HG02571 (cell line): ENCODE measurements around the gene EIF4H.
"Not testable (repeated sequence)": the region's sequence is repeated elsewhere in the genome, so short reads cannot be mapped to it uniquely, and the experiment has no call there.

ENCODE experiments used
- ATAC-seq: cut with Tn5 transposase; IDR thresholded peaks from one replicate; pipeline ENCODE4 v1.9.1; 2021; ENCODE audit warnings: mild to moderate bottlenecking, moderate library complexity; ENCODE audit not compliant: unreplicated experiment

EIF4H gene

DNA sequence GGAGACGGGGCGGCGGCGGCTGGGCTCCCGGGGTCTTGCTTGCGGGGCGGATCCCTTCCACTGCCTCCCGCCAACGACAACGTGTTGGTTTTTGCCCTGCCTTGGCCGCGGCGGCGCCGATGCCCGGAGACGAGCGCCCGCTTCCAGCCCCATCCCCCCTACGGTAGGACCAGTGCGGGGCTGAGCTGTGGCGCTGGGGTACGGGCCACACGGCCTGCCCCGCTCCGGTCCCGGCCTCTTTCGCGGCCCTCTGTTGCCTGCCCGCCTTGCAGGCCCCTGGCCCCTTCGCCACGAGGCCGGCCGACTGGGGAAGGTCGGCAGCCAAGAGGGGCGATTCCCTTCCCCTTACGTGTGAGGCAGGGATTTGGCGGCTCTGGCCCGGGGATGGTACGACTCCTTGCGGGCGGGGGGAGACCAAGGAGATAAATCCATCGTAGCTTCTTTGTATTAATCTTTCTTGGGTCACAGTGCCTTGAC lies 488 bp downstream of the EIF4H start:
- peak; percentile 28 for ATAC-seq

- no peak for ATAC-seq
These were observed 1.2 kb downstream of the EIF4H start for GRCh38 chr7:74175340-74175739.

DNA sequence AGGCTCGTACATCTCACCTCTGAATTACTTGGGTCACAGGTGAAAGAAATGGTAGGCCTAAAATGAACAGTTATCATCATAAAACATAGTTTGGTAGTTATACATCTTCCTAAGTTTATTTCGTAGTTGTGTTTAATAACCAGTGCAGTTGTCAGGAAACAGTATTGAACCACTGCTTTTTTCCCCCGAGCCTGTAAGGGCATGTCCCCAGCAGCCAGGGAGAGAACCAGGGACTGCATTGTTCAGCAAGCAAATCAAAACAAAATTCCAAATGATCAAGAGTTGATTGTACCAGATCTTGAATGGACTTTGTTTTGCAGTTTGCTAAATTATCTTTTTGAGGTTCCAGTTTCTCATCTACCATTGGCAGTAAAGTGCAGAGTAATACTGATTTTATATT lies 2.4 kb downstream of the EIF4H start:
- ATAC-seq = no peak

GRCh38 chr7:74178632-74179031 lies 4.5 kb downstream of the EIF4H start:
- no peak for ATAC-seq

GRCh38 chr7:74179935-74180604 lies 5.9 kb downstream of the EIF4H start:
- no peak for ATAC-seq

DNA sequence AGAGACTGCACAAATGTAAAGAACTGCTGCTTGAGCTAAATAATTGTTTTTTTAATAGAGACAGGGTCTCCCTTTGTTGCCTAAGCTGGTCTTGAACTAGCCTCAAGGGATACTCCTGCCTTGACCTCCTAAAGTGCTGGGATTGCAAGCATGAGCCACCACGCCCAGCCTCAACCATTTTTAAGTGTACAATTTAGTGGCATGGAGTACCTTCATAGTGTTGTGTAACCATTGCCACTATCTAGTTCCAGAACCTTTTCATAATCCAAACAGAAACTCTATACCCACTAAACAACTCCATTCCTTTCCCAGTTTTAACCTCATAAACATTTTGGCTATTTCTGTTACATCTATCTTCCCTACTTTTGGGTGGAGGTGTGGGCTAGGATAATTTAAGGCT lies 6.7 kb downstream of the EIF4H start:
- ATAC-seq = no peak

DNA sequence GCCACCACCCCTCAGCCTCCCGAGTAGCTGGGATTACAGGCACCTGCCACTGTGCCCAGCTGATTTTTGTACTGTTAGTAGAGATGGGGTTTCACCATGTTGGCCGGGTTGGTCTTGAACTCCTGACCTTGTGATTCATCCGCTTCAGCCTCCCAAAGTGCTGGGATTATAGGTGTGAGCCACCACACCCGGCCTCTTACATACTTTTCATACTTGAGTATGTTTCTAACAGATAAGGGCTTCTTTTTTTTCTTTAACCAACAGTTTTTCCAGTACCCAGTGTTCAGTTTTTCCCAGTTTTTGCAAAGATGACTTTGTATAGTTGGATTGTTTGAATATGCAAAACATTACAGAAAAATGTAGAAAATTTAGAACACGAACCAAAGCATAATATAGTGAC lies 7.7 kb downstream of the EIF4H start:
- ATAC-seq = no peak

DNA sequence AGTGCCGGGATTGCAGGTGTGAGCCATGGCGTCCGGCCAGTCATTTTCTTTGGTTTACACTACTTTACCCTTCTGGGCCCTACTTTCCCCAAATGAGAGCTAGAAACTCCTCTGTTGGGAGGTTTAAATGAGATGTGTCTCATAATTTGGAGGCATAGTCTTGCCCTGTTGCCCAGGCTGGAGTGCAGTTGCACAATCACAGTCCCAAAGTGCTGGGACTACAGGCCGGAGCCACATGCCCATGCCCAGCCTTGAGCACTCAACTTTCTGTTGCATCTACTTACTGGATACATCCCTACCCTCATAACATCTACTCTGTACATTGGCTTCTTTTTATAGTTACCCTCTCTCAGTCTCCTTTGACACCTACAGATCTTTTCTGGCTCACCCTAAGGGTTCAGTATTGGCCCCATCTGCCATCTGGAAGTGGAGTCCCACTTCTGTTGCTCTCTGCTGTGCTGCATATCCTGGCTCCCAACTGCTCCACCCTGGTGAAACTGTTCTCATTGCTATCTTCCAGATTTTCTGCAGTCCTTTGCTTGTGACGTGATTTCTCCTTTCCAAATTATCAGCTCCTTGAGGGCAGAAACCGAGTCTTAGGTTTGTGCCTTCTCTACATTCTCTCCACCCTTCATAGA lies 8.4 kb downstream of the EIF4H start:
- ATAC-seq = no peak

GRCh38 chr7:74183142-74183541 lies 9.0 kb downstream of the EIF4H start:
- no peak for ATAC-seq

DNA sequence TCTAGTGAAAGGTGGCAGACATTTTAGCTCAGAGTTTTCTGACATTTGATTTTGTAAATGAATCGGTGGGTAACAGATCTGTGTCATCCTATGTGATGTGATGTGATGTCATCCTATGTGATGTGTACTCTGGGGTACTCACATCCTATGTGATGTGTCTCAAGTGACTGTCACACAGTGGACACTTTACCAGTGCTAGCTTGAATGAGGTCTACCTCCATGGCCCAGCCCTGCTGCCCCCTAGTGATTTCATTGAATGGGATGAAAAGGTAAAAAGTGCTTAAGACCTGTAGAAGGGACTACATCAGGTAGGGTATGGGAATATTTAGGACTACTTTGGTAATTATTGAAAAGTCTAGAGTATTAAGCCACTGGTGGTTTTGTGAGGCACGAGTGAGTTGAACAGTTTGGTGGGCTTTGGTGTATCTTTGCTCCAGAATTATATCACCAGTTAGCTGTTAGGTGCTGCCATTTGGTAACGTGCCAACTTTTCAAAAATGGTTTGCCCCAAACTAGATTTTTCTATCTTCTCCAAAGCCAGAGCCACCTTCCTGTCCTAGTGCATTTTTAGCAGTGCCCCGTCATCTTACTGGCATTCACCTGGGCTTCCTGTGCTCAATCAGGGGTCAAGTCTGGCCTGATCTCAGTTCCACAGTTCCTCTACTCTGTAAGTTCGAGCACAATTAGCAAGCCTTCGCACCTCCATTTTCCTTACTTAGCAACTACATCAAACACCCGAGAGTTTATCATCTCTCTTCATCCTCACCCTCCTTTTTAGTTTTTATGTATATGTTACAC lies 9.7 kb downstream of the EIF4H start:
- no peak for ATAC-seq

DNA sequence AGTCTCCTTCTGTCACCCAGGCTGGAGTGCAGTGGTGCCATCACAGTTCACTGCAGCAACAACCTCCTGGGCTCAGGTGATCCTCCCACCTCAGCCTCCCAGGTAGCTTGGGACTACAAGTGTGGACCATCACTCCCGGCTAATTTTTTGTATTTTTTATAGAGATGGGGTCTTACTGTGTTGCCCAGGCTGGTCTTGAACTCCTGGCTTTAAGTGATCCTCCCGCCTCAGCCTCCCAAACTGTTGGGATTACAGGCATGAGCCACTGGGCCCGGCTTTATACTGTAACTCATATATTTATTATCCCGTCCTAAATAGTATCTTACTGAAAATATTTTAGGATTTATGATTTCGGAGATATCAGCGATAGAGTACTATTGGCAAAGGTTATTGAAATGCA lies 10.9 kb downstream of the EIF4H start:
- no peak for ATAC-seq

DNA sequence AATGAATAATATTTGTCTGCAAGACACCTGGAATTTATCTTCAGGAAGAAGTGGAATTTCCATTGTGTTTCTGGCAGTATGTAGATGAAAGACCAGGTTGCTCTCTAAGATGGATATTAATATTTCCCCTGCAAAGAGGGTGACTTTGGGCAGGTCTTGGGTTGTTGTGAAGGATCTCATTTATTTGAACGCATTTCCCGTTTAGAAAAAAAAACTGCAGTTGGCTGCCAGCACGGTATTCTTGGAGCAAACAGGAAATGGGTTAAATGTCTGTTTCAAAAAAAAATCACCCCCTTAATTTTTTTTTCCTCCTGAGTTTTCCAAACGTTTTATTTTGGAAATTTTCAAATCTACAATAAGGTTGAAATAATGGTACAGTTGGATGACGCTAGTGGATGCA lies 11.5 kb downstream of the EIF4H start:
- ATAC-seq = no peak

DNA sequence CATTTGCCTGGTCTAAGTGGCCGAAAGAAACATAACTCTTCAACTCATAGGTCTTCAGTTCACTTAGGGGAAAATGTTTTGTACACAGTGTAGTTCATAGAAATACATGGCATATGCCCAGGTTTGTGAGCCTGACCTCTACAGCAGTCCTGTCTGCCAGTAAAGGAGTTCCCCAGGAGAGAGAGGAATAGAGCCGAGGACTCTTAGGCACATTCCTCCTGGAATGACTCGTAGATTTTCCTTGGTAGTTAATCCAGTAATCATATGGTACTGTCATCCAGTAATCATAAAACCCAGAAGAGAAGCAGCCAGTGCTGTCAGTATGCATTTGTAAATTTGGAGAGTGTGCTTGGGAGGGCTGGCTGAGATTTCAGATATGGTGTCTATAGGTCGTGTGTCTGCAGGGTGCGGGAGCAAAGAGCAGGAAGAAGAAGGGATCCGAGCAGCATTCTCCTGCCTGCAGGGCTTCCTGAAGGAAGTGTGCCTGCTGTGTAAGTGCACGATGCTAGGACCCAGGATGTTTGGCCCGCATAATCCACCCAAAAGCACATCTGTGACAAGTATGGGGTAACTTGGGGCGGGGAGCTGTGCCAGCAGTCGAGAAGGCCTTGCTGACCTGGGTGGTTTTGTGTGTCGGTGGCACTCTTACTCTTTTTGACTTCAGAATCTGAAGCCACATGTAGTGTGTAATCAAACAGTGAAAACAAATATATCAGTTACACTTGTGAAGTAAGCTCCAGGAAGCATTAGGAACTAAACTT lies 13.9 kb downstream of the EIF4H start:
- ATAC-seq = no peak

- no peak for ATAC-seq
These were observed 16.1 kb downstream of the EIF4H start for GRCh38 chr7:74190259-74190658.

- no peak for ATAC-seq
These were observed 17.1 kb downstream of the EIF4H start for GRCh38 chr7:74191231-74191630.

DNA sequence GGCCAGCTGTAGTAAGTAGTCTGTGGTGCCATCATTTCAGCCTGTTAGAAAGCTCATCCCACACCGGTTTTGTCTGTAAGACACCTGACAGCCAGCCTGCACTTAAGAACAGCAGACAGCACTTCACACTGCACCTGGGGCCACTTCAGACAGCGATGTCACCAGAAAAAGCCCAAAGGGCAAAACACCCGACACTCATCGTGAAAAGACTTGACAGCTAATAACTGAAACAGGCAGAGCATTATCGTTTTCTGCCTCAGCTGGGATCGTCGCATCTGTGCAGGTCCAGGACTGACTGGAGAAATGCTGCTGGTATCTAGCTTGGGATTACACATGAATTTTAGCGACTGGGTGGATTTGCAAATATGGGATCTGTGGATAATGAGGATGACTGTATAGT lies 18.9 kb downstream of the EIF4H start:
- ATAC-seq = no peak

DNA sequence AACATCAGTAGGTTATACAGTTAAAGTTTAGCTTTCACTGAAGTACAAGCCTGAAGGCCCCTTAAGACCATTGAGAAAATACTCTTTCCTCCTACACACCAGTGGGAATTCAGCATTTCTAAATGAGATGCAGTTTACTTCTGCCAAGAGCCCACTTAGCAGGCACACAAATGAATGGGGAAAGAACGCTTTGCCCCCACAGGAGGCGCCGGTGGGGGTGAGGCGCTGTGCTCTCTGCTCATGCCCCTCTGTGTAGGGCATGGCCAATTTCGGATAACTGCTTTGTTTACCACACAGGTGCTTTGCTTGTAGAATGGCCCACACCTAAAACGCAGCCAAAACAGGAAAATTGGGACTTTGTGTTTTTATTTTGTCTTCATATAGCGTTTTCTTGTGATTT lies 19.8 kb downstream of the EIF4H start:
- no peak for ATAC-seq

- no peak for ATAC-seq
These were observed 20.5 kb downstream of the EIF4H start for GRCh38 chr7:74194686-74195085.

GRCh38 chr7:74195139-74195860 lies 21.1 kb downstream of the EIF4H start:
- ATAC-seq = not testable (repeated sequence)

- not testable (repeated sequence) for ATAC-seq
These were observed 22.0 kb downstream of the EIF4H start for GRCh38 chr7:74195968-74196654.
